Nephron (organoid): ENCODE data around the gene LRRC61.
"Not testable (repeated sequence)": the region's sequence is repeated elsewhere in the genome, so short reads cannot be mapped to it uniquely, and the experiment has no call there.

Experiments
- H3K27ac Mint-ChIP-seq, 3 experiments: 2 replicates each; pipeline ENCODE4 v1.8.0; 2020; ENCODE audit warnings: mixed read lengths in 3 of 3, mild to moderate bottlenecking in 2 of 3, moderate library complexity in 1 of 3
- H3K27me3 Mint-ChIP-seq: 2 replicates; pipeline ENCODE4 v1.8.0; 2021; ENCODE audit warnings: low read depth, mild to moderate bottlenecking, moderate library complexity, mixed read lengths
- H3K36me3 Mint-ChIP-seq: 2 replicates; pipeline ENCODE4 v1.8.0; 2020; ENCODE audit warnings: low read depth, mixed read lengths
- H3K4me1 Mint-ChIP-seq: 2 replicates; pipeline ENCODE4 v1.8.0; 2020; ENCODE audit warnings: mixed read lengths
- H3K4me3 Mint-ChIP-seq, 3 experiments: 2 replicates each; pipeline ENCODE4 v1.8.0; 2020; ENCODE audit warnings: mild to moderate bottlenecking in 3 of 3, mixed read lengths in 3 of 3, moderate library complexity in 2 of 3
- H3K9me3 Mint-ChIP-seq: 2 replicates; pipeline ENCODE4 v1.8.0; 2020; ENCODE audit warnings: mixed read lengths
- TF ChIP-seq, protein P1 (sequence below), 3 experiments: fragments of 200-600 bp; sonication (generic); IDR thresholded peaks; one replicate each; pipeline ENCODE4 v1.5.0; 2021; ENCODE audit warnings: antibody characterized with exemption in 3 of 3; ENCODE audit not compliant: unreplicated experiment in 3 of 3

Gene LRRC61, protein sequence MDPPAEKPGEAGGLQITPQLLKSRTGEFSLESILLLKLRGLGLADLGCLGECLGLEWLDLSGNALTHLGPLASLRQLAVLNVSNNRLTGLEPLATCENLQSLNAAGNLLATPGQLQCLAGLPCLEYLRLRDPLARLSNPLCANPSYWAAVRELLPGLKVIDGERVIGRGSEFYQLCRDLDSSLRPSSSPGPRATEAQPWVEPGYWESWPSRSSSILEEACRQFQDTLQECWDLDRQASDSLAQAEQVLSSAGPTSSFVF

DNA sequence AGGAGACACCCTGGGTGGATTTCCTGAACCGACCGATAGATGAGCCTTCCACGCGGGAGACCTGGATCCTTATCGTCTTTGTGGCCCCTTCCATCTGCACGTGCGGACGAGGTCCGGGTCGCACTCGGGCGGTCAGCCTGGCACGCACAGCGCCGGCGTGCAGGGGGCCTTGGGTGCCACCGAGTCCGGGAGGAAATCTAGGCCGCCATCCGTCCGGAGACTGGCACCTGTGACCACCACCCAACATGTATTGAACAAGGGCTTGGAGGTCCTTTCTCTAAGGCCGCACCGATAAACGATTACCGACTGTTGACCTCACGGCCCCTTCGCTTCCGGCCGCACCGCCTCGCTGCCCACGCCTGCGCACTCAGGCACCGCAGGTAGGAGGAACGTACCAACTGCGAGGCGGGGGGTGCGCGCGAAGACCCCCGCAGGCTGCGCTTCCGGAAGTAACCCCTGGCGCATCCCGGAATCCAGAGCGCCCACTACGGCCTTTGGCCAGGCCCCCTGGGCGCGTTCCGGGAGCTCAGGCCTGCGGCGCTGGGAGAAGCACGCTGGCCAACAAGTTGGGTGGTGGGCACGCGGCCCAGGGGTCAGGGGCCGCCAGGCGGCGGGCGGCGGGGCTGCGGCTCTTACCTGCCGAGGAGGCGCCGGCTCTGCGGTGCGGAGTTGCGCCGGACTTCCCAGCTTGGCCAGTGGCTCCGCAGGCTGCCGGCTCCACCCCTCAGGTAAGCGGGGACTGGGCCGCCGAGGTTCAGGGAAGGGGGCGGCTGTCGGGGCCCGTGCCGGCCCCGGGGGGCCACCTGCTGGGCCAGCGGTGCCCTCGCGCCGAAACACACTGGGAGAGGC, at the start of gene LRRC61, which contains the start of gene ACTR3C:
TSS of gene LRRC61 (plus strand) at position 523 of the 849 bp plus-strand sequence. CDS start 13,507 bp downstream, outside the sequence.
TSS of gene ACTR3C (minus strand) at position 713 of the 849 bp plus-strand sequence. CDS start 28,249 bp downstream, outside the sequence.
- H3K4me1 Mint-ChIP-seq = peaks cover 24% of the 10 kb centered on the region
- no peak within 1 kb of the TSS for H3K4me3 Mint-ChIP-seq
- H3K9me3 Mint-ChIP-seq = no peaks in the 10 kb centered on the region
- no peaks in the 10 kb centered on the region for H3K36me3 Mint-ChIP-seq
- TF ChIP-seq, protein P1, sequence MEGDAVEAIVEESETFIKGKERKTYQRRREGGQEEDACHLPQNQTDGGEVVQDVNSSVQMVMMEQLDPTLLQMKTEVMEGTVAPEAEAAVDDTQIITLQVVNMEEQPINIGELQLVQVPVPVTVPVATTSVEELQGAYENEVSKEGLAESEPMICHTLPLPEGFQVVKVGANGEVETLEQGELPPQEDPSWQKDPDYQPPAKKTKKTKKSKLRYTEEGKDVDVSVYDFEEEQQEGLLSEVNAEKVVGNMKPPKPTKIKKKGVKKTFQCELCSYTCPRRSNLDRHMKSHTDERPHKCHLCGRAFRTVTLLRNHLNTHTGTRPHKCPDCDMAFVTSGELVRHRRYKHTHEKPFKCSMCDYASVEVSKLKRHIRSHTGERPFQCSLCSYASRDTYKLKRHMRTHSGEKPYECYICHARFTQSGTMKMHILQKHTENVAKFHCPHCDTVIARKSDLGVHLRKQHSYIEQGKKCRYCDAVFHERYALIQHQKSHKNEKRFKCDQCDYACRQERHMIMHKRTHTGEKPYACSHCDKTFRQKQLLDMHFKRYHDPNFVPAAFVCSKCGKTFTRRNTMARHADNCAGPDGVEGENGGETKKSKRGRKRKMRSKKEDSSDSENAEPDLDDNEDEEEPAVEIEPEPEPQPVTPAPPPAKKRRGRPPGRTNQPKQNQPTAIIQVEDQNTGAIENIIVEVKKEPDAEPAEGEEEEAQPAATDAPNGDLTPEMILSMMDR (IDR thresholded peaks at IDR 0.05; ENCODE audit: unreplicated experiment in 3 of 3) = no peak
- peaks cover 10% of the 10 kb centered on the region for H3K27me3 Mint-ChIP-seq
- H3K27ac Mint-ChIP-seq = no peak within 1 kb of the TSS

DNA sequence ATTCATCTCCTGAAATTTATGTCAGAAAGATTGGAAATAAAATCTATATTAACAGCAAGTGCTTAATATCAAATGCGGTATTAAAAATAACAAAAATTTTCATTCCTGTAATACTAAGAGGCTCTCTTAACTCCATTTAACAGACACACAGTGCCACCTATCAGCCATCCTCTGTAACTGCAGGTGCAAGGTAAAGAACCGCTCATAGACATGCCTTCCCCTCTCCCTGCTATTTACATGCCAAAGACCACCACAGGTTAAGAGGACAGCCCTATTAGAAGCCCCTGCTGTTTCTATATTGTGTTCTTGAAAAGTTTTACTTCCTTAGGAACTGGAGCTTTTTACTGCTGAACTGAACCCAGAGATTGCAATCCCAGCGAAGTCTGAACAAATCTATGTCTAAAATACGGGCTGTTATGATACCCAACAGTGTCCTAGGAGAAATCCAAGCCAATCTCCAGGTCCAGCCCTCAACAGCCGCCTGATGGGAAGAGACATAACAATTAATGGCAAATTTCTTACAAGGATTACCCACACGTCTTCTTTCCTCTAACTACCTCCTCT, 46.9 kb upstream of the LRRC61 start:
- H3K4me1 Mint-ChIP-seq, H3K36me3 Mint-ChIP-seq, H3K27ac Mint-ChIP-seq, H3K9me3 Mint-ChIP-seq, H3K4me3 Mint-ChIP-seq: not testable (repeated sequence)
- peaks cover 18% of the 10 kb centered on the region for H3K27me3 Mint-ChIP-seq
- TF ChIP-seq, protein P1 (IDR thresholded peaks at IDR 0.05; ENCODE audit: unreplicated experiment in 3 of 3) = peak; percentile 78 to 90 (median 79)

DNA sequence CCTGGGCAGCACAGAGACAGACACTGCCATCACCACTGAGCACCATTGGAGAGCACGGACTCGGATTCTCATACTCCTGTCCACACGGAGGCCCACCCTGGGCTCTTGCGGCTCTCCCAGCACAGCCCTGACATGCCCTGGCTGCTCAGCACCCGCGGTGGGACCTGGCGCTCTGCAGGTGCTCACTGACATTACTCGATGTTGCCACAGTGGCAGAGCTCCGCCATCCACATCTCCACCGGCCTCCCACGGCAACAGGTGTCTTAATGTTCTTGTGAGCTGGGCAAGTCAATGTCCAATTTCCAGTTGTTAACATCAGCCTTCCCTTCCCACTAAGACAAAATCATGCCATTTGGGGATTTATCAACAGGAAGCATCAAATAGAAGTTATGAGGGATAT, 44.8 kb upstream of the LRRC61 start:
- H3K4me1 Mint-ChIP-seq, H3K27ac Mint-ChIP-seq, H3K4me3 Mint-ChIP-seq, H3K36me3 Mint-ChIP-seq, H3K9me3 Mint-ChIP-seq: not testable (repeated sequence)
- peaks cover 18% of the 10 kb centered on the region for H3K27me3 Mint-ChIP-seq

DNA sequence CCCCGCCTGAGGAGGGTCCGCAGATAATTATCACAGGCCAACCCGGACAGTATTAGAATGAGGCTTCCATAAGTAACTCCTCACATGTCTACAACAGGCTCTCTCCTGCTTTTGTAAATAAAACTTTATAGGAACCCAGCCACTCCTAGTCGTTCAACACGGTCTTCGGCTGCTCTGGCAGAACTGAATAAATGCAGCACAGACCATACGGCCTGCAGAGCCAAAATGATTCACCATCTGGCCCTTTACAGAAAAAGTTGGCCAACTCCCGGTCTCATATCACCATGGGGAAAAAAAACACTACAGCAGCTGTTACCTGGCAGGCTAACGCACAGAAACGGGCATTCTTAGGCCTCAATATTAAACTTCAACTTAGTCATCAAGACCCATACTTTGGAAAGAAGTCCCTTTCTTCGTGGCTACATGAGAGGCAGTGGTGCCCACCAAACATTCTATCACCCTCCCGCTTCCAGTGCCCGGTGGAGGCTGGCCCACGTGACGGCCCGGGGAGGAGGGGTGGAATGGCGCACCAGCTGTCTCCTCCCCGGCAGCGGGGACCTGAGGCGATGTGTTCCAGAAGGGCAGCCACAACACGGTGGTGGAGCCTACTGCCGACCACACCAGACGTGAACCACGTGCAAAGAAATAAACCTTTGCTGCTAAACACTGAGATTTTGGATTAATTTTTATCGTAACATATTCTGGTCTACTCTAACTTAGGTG, 41.3 kb upstream of the LRRC61 start:
- H3K4me3 Mint-ChIP-seq = not testable (repeated sequence)

DNA sequence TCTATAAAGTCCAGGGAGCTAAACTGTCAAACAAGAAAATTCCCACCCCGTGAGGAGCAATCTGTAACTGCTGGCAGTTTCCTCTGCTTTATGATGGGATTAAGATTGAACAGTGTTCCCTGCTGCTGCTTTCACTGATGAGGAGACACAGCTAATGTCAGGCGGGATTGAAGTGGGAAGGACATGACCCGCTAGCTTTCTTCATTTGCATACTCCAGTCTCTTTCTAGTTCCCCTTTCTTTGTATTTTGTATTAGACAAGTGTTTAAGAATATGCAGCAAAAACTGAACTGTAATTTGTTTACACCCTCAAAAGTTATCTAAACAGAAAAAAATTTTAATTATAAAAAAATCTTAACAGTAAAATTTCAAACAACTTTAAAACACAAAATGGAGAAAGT, 40.0 kb upstream of the LRRC61 start:
- H3K4me3 Mint-ChIP-seq, H3K9me3 Mint-ChIP-seq, H3K27ac Mint-ChIP-seq, H3K27me3 Mint-ChIP-seq, H3K4me1 Mint-ChIP-seq, H3K36me3 Mint-ChIP-seq: not testable (repeated sequence)

More for the DNA sequence above, 41.3 kb upstream of the LRRC61 start:
- H3K27ac Mint-ChIP-seq, H3K9me3 Mint-ChIP-seq, H3K27me3 Mint-ChIP-seq, H3K4me1 Mint-ChIP-seq, H3K36me3 Mint-ChIP-seq: not testable (repeated sequence)

DNA sequence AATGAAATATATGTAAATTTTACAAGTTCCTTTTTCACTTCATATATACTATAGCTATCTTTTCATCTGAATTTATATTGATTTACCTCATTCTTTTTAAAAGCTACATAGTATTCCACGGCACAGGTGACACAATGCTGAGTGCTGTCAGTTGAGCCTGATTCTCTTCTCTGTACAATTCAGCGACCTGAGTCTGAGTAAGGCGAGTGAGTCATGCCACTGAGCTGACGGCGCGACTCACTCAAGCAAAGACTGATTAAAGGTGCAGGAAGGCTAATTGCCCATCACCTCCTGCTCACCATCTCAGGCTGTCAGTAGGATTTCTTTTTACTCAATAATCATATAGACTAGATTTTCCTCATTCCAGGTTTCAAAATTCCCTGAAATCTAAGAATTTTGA, 39.5 kb upstream of the LRRC61 start:
- H3K36me3 Mint-ChIP-seq, H3K9me3 Mint-ChIP-seq, H3K27me3 Mint-ChIP-seq, H3K27ac Mint-ChIP-seq, H3K4me1 Mint-ChIP-seq, H3K4me3 Mint-ChIP-seq: not testable (repeated sequence)

DNA sequence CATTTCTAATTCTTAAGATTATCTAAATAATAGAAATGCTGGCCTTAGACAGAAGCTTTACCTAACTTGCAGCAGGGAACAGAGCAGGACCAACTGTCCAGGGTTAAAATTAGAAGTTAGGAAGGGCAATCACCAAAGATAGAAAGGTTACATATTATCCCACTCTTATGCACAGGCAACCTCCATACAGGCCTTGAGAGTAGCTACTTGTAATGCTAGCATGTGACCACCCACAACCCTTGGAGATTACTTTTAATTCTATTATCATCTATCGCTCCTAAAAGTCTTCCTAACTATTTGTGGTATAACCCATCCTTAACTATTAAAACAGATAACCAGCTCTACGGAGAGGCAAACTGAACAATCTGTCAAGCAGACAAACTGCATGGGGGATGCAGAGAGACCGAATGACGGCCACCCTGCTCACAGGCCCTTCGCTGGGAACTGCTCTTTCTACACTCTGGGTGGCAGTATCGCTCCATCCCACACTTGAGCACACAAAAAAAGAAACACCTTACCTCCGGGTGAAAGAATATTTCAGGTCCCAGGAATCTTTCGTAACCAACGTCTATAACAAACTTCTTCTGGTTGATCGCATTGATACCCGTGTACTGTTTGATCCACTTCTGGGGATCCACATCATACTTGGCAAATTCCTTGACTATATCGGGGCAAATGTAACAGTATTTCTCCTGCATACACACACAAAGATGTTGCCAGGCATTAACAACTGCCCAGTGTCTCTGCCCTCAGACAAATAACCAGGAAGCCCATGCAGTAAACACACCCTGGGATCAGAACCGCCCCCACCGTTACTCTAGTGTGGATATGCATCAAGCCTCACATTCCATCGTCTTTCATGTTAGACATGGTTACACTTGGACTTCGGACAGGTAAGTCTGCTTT, 37.1 kb upstream of the LRRC61 start:
- not testable (repeated sequence) for H3K4me3 Mint-ChIP-seq, H3K9me3 Mint-ChIP-seq, H3K27me3 Mint-ChIP-seq, H3K4me1 Mint-ChIP-seq, H3K27ac Mint-ChIP-seq, H3K36me3 Mint-ChIP-seq
- TF ChIP-seq, protein P1 (IDR thresholded peaks at IDR 0.05; ENCODE audit: unreplicated experiment in 3 of 3) = peak; percentile 68 to 73 (median 70)

DNA sequence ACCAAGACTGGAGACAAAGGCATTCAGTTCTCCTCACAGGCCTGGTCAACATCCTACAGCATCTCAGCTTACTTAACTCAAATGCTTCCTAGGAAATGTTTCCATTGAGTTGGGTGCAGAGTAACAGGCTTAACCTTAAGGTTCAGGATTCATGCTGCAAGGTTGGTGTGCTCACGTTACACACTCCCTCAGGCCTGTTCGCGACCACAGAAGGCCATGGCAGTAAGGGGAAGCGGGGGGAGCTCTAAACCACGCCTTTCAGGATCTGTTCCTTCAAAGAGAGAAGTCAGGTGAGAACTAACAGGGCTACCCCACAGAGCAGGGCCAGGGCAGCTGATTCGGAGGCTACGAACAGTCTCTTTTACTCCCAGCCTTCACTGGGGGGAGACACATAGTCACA, 35.3 kb upstream of the LRRC61 start:
- not testable (repeated sequence) for H3K27ac Mint-ChIP-seq, H3K27me3 Mint-ChIP-seq, H3K4me3 Mint-ChIP-seq, H3K9me3 Mint-ChIP-seq, H3K4me1 Mint-ChIP-seq, H3K36me3 Mint-ChIP-seq

DNA sequence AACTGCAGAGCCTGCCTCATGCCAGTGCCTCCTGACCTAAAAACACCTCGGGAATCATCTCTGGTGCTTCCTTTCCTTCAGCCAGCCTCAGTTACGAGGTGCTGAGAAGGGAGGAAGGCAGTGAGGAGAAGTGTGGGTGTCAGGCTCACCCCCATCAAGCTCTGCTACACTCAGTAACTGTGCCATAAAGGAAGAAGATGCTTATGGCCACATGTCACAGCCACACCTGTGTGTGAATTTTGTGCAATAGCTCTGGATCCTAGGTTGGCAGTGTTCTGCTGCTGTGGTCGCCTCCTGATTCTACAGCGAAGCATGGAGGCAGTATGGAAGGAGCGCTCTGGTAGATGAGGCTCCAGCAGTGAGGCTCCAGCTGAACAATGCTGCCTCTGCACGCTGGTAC, 34.3 kb upstream of the LRRC61 start:
- H3K27me3 Mint-ChIP-seq, H3K9me3 Mint-ChIP-seq, H3K4me1 Mint-ChIP-seq, H3K4me3 Mint-ChIP-seq, H3K27ac Mint-ChIP-seq, H3K36me3 Mint-ChIP-seq: not testable (repeated sequence)

DNA sequence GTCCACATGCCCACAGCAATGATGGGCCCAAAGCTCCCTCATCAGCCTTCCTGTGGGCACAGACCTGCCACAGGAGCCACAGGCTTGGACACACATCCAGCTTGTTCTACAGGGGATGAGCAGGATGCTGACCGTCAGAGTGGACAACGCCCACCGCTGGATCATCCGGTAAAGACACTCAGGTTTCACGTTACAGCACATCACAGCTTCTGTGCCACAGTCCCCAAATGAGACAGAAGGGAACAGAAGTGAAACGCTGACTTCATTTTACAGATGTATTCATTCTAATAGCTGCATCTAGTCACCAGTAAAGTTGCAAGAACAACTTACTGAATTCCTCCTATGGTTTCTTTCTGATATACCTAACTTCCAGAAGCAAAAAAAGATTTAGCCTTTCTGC, 32.8 kb upstream of the LRRC61 start:
- not testable (repeated sequence) for H3K4me3 Mint-ChIP-seq, H3K27me3 Mint-ChIP-seq, H3K4me1 Mint-ChIP-seq, H3K27ac Mint-ChIP-seq, H3K9me3 Mint-ChIP-seq, H3K36me3 Mint-ChIP-seq
